MM.1S (cell line): Measurements from ENCODE around the gene PMFBP1.

Source experiments
- CTCF ChIP-seq: fragments of 300-600 bp; sonication (generic); IDR thresholded peaks from 2 replicates; pipeline ENCODE4 v1.5.1; 2016; ENCODE audit warnings: antibody characterized with exemption, low read length, mixed read lengths
- EZH2phosphoT487 ChIP-seq: fragments of 300-600 bp; sonication (generic); IDR thresholded peaks from 2 replicates; pipeline ENCODE4 v1.6.1; 2018; ENCODE audit warnings: antibody characterized with exemption, low read length

DNA sequence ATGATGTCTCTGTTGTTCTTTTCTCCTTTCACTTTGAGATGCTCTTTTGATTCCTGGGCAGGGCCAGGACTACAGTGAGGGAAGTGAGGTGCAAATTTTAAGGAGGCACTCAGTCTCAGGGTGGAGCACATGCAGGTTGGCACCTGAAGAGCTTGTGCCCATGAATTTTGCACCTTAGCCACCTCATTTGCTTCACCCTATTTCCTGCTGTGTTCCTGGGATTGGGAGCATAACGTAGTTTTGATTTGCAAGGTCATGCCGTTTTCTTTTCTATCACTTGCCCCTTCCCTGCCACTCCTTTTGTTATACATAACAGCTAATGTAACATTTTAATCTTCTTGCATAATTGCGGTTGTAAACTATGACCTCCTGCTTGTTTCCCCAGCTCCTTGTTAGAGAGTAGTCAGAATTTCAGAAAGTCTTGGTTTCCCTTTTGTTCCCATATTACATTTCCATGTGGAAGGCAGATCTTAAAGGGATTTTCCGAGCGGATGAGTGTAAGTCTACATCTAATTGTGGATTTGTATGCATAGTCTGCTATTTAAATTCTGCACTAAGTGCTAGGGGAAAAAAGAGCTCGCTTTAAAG is 9.8 kb downstream of the PMFBP1 start:
- TF ChIP-seq EZH2phosphoT487 (no peak), CTCF (no peak)
